ENCODE results near the gene PHF1. TPM values are rescaled to one million over a fixed set of nuclear protein-coding genes. Genes with fewer than 3 reads are reported as not detected.

Gene PHF1
- total and polyA plus RNA-seq, 2 of the 13 experiments (the other 11 are each of a cell fraction or from before 2014, with no cell fraction given): 25.4 to 61.9 TPM

DNA sequence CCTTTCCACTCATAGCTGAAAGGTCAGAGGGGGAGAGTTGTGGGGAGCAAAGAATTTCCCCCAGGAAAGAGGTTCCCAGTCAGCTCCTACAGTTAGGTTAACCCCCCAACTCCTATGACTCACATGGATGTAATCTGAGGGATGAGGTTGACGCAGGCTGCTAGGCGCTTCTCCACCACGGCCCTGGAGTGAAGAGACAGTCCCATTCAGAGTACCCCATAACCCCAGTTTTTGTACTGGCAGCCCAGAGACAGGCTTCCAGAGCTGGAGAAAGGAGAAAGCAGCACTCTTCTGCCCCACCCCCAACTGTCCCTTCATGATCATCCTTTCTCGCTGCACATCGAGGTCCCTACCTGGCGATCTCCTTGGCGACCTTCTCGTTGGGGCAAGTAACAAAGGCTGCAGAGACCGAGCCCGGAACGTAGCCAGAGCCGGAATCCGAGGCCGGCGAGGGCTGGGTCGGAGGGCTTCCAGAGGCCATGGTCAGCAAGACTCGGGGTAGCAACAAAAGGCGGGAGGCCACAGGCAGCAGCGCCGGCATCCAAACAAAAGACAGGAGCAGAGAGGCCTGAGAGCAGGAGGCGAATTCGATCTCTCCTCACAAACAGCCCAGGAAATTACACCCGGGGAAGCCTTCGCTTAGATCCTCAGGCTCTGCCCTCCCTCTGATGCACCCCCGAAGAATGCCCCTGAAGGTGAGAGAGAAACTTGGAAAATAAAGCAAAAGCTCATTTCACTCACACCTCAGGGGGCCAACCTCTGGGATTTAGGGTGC lies 6.5 kb downstream of the PHF1 start (continued):
- TF ChIP-seq, protein P1, sequence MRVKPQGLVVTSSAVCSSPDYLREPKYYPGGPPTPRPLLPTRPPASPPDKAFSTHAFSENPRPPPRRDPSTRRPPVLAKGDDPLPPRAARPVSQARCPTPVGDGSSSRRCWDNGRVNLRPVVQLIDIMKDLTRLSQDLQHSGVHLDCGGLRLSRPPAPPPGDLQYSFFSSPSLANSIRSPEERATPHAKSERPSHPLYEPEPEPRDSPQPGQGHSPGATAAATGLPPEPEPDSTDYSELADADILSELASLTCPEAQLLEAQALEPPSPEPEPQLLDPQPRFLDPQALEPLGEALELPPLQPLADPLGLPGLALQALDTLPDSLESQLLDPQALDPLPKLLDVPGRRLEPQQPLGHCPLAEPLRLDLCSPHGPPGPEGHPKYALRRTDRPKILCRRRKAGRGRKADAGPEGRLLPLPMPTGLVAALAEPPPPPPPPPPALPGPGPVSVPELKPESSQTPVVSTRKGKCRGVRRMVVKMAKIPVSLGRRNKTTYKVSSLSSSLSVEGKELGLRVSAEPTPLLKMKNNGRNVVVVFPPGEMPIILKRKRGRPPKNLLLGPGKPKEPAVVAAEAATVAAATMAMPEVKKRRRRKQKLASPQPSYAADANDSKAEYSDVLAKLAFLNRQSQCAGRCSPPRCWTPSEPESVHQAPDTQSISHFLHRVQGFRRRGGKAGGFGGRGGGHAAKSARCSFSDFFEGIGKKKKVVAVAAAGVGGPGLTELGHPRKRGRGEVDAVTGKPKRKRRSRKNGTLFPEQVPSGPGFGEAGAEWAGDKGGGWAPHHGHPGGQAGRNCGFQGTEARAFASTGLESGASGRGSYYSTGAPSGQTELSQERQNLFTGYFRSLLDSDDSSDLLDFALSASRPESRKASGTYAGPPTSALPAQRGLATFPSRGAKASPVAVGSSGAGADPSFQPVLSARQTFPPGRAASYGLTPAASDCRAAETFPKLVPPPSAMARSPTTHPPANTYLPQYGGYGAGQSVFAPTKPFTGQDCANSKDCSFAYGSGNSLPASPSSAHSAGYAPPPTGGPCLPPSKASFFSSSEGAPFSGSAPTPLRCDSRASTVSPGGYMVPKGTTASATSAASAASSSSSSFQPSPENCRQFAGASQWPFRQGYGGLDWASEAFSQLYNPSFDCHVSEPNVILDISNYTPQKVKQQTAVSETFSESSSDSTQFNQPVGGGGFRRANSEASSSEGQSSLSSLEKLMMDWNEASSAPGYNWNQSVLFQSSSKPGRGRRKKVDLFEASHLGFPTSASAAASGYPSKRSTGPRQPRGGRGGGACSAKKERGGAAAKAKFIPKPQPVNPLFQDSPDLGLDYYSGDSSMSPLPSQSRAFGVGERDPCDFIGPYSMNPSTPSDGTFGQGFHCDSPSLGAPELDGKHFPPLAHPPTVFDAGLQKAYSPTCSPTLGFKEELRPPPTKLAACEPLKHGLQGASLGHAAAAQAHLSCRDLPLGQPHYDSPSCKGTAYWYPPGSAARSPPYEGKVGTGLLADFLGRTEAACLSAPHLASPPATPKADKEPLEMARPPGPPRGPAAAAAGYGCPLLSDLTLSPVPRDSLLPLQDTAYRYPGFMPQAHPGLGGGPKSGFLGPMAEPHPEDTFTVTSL (CRISPR knock-in tag; IDR thresholded peaks at IDR 0.05; ENCODE audit: borderline replicate concordance): no peak
- no peak for TF ChIP-seq SUZ12 (IDR thresholded peaks at IDR 0.05; ENCODE audit: low read depth, low read length)
- no peak for TF ChIP-seq NFYC (CRISPR knock-in tag; IDR thresholded peaks at IDR 0.05)
- TF ChIP-seq, protein P2, sequence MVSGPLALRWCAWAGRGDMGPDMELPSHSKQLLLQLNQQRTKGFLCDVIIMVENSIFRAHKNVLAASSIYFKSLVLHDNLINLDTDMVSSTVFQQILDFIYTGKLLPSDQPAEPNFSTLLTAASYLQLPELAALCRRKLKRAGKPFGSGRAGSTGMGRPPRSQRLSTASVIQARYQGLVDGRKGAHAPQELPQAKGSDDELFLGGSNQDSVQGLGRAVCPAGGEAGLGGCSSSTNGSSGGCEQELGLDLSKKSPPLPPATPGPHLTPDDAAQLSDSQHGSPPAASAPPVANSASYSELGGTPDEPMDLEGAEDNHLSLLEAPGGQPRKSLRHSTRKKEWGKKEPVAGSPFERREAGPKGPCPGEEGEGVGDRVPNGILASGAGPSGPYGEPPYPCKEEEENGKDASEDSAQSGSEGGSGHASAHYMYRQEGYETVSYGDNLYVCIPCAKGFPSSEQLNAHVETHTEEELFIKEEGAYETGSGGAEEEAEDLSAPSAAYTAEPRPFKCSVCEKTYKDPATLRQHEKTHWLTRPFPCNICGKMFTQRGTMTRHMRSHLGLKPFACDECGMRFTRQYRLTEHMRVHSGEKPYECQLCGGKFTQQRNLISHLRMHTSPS (CRISPR knock-in tag; IDR thresholded peaks at IDR 0.05; ENCODE audit: low read depth): no peak
- TF ChIP-seq ZSCAN12 (CRISPR knock-in tag; IDR thresholded peaks at IDR 0.05): no peak
- TF ChIP-seq, protein P3, sequence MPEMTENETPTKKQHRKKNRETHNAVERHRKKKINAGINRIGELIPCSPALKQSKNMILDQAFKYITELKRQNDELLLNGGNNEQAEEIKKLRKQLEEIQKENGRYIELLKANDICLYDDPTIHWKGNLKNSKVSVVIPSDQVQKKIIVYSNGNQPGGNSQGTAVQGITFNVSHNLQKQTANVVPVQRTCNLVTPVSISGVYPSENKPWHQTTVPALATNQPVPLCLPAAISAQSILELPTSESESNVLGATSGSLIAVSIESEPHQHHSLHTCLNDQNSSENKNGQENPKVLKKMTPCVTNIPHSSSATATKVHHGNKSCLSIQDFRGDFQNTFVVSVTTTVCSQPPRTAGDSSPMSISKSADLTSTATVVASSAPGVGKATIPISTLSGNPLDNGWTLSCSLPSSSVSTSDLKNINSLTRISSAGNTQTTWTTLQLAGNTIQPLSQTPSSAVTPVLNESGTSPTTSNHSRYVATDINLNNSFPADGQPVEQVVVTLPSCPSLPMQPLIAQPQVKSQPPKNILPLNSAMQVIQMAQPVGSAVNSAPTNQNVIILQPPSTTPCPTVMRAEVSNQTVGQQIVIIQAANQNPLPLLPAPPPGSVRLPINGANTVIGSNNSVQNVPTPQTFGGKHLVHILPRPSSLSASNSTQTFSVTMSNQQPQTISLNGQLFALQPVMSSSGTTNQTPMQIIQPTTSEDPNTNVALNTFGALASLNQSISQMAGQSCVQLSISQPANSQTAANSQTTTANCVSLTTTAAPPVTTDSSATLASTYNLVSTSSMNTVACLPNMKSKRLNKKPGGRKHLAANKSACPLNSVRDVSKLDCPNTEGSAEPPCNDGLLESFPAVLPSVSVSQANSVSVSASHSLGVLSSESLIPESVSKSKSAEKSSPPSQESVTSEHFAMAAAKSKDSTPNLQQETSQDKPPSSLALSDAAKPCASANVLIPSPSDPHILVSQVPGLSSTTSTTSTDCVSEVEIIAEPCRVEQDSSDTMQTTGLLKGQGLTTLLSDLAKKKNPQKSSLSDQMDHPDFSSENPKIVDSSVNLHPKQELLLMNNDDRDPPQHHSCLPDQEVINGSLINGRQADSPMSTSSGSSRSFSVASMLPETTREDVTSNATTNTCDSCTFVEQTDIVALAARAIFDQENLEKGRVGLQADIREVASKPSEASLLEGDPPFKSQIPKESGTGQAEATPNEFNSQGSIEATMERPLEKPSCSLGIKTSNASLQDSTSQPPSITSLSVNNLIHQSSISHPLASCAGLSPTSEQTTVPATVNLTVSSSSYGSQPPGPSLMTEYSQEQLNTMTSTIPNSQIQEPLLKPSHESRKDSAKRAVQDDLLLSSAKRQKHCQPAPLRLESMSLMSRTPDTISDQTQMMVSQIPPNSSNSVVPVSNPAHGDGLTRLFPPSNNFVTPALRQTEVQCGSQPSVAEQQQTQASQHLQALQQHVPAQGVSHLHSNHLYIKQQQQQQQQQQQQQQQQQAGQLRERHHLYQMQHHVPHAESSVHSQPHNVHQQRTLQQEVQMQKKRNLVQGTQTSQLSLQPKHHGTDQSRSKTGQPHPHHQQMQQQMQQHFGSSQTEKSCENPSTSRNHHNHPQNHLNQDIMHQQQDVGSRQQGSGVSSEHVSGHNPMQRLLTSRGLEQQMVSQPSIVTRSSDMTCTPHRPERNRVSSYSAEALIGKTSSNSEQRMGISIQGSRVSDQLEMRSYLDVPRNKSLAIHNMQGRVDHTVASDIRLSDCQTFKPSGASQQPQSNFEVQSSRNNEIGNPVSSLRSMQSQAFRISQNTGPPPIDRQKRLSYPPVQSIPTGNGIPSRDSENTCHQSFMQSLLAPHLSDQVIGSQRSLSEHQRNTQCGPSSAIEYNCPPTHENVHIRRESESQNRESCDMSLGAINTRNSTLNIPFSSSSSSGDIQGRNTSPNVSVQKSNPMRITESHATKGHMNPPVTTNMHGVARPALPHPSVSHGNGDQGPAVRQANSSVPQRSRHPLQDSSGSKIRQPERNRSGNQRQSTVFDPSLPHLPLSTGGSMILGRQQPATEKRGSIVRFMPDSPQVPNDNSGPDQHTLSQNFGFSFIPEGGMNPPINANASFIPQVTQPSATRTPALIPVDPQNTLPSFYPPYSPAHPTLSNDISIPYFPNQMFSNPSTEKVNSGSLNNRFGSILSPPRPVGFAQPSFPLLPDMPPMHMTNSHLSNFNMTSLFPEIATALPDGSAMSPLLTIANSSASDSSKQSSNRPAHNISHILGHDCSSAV (CRISPR knock-in tag; IDR thresholded peaks at IDR 0.05; ENCODE audit: borderline replicate concordance): no peak
- TF ChIP-seq, protein P4, sequence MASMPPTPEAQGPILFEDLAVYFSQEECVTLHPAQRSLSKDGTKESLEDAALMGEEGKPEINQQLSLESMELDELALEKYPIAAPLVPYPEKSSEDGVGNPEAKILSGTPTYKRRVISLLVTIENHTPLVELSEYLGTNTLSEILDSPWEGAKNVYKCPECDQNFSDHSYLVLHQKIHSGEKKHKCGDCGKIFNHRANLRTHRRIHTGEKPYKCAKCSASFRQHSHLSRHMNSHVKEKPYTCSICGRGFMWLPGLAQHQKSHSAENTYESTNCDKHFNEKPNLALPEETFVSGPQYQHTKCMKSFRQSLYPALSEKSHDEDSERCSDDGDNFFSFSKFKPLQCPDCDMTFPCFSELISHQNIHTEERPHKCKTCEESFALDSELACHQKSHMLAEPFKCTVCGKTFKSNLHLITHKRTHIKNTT (CRISPR knock-in tag; IDR thresholded peaks at IDR 0.05): no peak
- TF ChIP-seq, protein P5, sequence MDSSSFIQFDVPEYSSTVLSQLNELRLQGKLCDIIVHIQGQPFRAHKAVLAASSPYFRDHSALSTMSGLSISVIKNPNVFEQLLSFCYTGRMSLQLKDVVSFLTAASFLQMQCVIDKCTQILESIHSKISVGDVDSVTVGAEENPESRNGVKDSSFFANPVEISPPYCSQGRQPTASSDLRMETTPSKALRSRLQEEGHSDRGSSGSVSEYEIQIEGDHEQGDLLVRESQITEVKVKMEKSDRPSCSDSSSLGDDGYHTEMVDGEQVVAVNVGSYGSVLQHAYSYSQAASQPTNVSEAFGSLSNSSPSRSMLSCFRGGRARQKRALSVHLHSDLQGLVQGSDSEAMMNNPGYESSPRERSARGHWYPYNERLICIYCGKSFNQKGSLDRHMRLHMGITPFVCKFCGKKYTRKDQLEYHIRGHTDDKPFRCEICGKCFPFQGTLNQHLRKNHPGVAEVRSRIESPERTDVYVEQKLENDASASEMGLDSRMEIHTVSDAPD (CRISPR knock-in tag; IDR thresholded peaks at IDR 0.05): no peak
- no peak for TF ChIP-seq HNRNPK (IDR thresholded peaks at IDR 0.05; ENCODE audit: low read depth, low read length, poor library complexity, severe bottlenecking)
